Naive thymus-derived CD8-positive, alpha-beta T cell (primary cell): ENCODE measurements around the gene POP4. TPM values are rescaled to one million over a fixed set of nuclear protein-coding genes. Genes with fewer than 3 reads are reported as not detected.

Experiments used
- ATAC-seq, 2 donors: fragments of 150-1000 bp; cut with Tn5 transposase in 1 of 2; sonication (Bioruptor Pico), chemical (Tn5 transposase) in 1 of 2; 1 replicate in 1 of 2; 2 replicates in 1 of 2; pipeline ENCODE4 v1.10.0; 2021; ENCODE audit warnings: mild to moderate bottlenecking in 2 of 2, moderate library complexity in 2 of 2
- POLR2A ChIA-PET: fragments of 350-600 bp; sonication (Branson Sonifier 250); formaldehyde crosslinking; loops from one replicate; lab custom pipeline; 2021; ENCODE audit warnings: antibody characterized with exemption; lab: Charles Lee
- DNase-seq, 10 donors: peaks; one replicate each; pipeline versions ENCODE4 v3.0.0 to v3.0.0-alpha.2; 2020 to 2022
- H3K27ac Mint-ChIP-seq, 10 donors: one replicate each; pipeline ENCODE4 v1.8.0; 2020 to 2022; ENCODE audit warnings: mild to moderate bottlenecking in 10 of 10, mixed read lengths in 10 of 10, moderate library complexity in 4 of 10, inconsistent platforms in 1 of 10
- H3K27me3 Mint-ChIP-seq, 5 donors: one replicate each; pipeline ENCODE4 v1.8.0; 2021 to 2022; ENCODE audit warnings: mixed read lengths in 5 of 5
- H3K36me3 Mint-ChIP-seq, 3 donors: one replicate each; pipeline ENCODE4 v1.8.0; 2020 to 2022; ENCODE audit warnings: mixed read lengths in 3 of 3, mild to moderate bottlenecking in 2 of 3, inconsistent platforms in 1 of 3
- H3K4me1 Mint-ChIP-seq, 4 donors: one replicate each; pipeline ENCODE4 v1.8.0; 2021 to 2022; ENCODE audit warnings: mixed read lengths in 4 of 4
- H3K4me3 Mint-ChIP-seq, 10 donors: one replicate each; pipeline ENCODE4 v1.8.0; 2020 to 2022; ENCODE audit warnings: mild to moderate bottlenecking in 10 of 10, mixed read lengths in 10 of 10, moderate library complexity in 6 of 10, inconsistent platforms in 1 of 10
- H3K9me3 Mint-ChIP-seq, 9 donors: one replicate each; pipeline ENCODE4 v1.8.0; 2020 to 2022; ENCODE audit warnings: mixed read lengths in 9 of 9, mild to moderate bottlenecking in 3 of 9, inconsistent platforms in 1 of 9, moderate library complexity in 1 of 9
- polyA plus RNA-seq, 3 donors: library from polyadenylated mRNA; unstranded; fragments of 300-500 nt; fragmentation: Illumina TruSeq; gene quantifications; one replicate each; pipeline ENCODE4 v1.2.3, GENCODE V29; 2021
- total RNA-seq, 8 experiments: library from RNA in 2 of 8; stranded (reverse) in 2 of 8; gene quantifications; one replicate each; pipeline ENCODE4 v1.2.3 and lab custom pipeline; 2021 to 2026

Gene POP4
- total and polyA plus RNA-seq, 5 experiments from 2014 or later: 67.5 to 130 (median 125) TPM

- Mint-ChIP-seq H3K4me1 (peaks cover 0 to 3% (median under 1%) of the 10 kb centered on the region in 4 donors), H3K27me3 (peaks cover 13 to 91% (median 37%) of the 10 kb centered on the region in 5 donors), H3K9me3 (peaks cover 0 to 2% (median 0%) of the 10 kb centered on the region in 9 donors), H3K27ac (no peak overlapping the region), H3K36me3 (no peaks in the 10 kb centered on the region), H3K4me3 (no peak overlapping the region)
- no peak for ATAC-seq
- DNase-seq: no peak
- POLR2A ChIA-PET: no interaction called here
These were observed 38.6 kb upstream of the POP4 start for GRCh38 chr19:29567366-29567915.

- POLR2A ChIA-PET: no interaction called here
- H3K27me3 Mint-ChIP-seq: peaks cover 14 to 86% (median 36%) of the 10 kb centered on the region in 5 donors
- ATAC-seq (no peak), DNase-seq (no peak)
- H3K4me1 Mint-ChIP-seq: peaks cover 0 to 3% (median under 1%) of the 10 kb centered on the region in 4 donors
- H3K27ac Mint-ChIP-seq: no peak overlapping the region
- no peaks in the 10 kb centered on the region for H3K36me3 Mint-ChIP-seq
- H3K4me3 Mint-ChIP-seq: no peak overlapping the region
- H3K9me3 Mint-ChIP-seq: peaks cover 0 to 2% (median 0%) of the 10 kb centered on the region in 9 donors
These were observed 37.8 kb upstream of the POP4 start for GRCh38 chr19:29568036-29569025.

- Mint-ChIP-seq H3K9me3 (no peaks in the 10 kb centered on the region), H3K27ac (no peak overlapping the region), H3K27me3 (peaks cover 18 to 81% (median 43%) of the 10 kb centered on the region in 5 donors), H3K4me3 (no peak overlapping the region), H3K36me3 (no peaks in the 10 kb centered on the region), H3K4me1 (peaks cover 0 to 3% (median under 1%) of the 10 kb centered on the region in 4 donors)
- no peak for ATAC-seq
- POLR2A ChIA-PET: no interaction called here
- no peak for DNase-seq
These were observed 36.8 kb upstream of the POP4 start for GRCh38 chr19:29569038-29569911.

- POLR2A ChIA-PET: no interaction called here
These were observed 34.9 kb upstream of the POP4 start for GRCh38 chr19:29571181-29571580.

GRCh38 chr19:29573486-29573885 lies 32.6 kb upstream of the POP4 start:
- H3K4me1 Mint-ChIP-seq: peaks cover 0 to 8% (median 0%) of the 10 kb centered on the region in 4 donors
- no peak overlapping the region for H3K27ac Mint-ChIP-seq
- H3K4me3 Mint-ChIP-seq: no peak overlapping the region
- no peaks in the 10 kb centered on the region for H3K36me3 Mint-ChIP-seq
- ATAC-seq: no peak
- POLR2A ChIA-PET: no interaction called here
- peaks cover 14 to 77% (median 33%) of the 10 kb centered on the region in 5 donors for H3K27me3 Mint-ChIP-seq
- H3K9me3 Mint-ChIP-seq: no peaks in the 10 kb centered on the region
- no peak for DNase-seq

More at GRCh38 chr19:29571181-29571580, 34.9 kb upstream of the POP4 start:
- H3K36me3 Mint-ChIP-seq: no peaks in the 10 kb centered on the region
- no peaks in the 10 kb centered on the region for H3K9me3 Mint-ChIP-seq
- ATAC-seq (no peak), DNase-seq (no peak)
- peaks cover 0 to 8% (median 1%) of the 10 kb centered on the region in 4 donors for H3K4me1 Mint-ChIP-seq
- H3K27me3 Mint-ChIP-seq: peaks cover 10 to 81% (median 36%) of the 10 kb centered on the region in 5 donors
- H3K4me3 Mint-ChIP-seq: no peak overlapping the region
- no peak overlapping the region for H3K27ac Mint-ChIP-seq

- POLR2A ChIA-PET: no interaction called here
- Mint-ChIP-seq H3K36me3 (no peaks in the 10 kb centered on the region), H3K27ac (no peak overlapping the region), H3K9me3 (no peaks in the 10 kb centered on the region), H3K4me1 (peaks cover 0 to 8% (median 0%) of the 10 kb centered on the region in 4 donors), H3K4me3 (no peak overlapping the region), H3K27me3 (peaks cover 14 to 82% (median 38%) of the 10 kb centered on the region in 5 donors)
- ATAC-seq (no peak), DNase-seq (no peak)
These were observed 31.6 kb upstream of the POP4 start for GRCh38 chr19:29574510-29574909.

GRCh38 chr19:29576046-29576606 lies 30.0 kb upstream of the POP4 start:
- Mint-ChIP-seq H3K27ac (no peak overlapping the region), H3K4me3 (no peak overlapping the region), H3K36me3 (peaks cover 0 to 8% (median 0%) of the 10 kb centered on the region in 3 donors), H3K27me3 (peaks cover 14 to 82% (median 42%) of the 10 kb centered on the region in 5 donors), H3K4me1 (peaks cover 0 to 8% (median 0%) of the 10 kb centered on the region in 4 donors), H3K9me3 (peaks cover 0 to 6% (median 3%) of the 10 kb centered on the region in 9 donors)
- DNase-seq (no peak), ATAC-seq (no peak)
- POLR2A ChIA-PET: no interaction called here

- ATAC-seq (no peak), DNase-seq (no peak)
- peak overlapping the region in 1 of 10 donors; percentile 6 for H3K27ac Mint-ChIP-seq
- H3K4me1 Mint-ChIP-seq: peaks cover 0 to 8% (median 0%) of the 10 kb centered on the region in 4 donors
- peaks cover 0 to 11% (median 6%) of the 10 kb centered on the region in 9 donors for H3K9me3 Mint-ChIP-seq
- peaks cover 0 to 14% (median 0%) of the 10 kb centered on the region in 3 donors for H3K36me3 Mint-ChIP-seq
- peaks cover 14 to 77% (median 40%) of the 10 kb centered on the region in 5 donors for H3K27me3 Mint-ChIP-seq
- POLR2A ChIA-PET: interaction anchor here (0.6 kb wide), 1 partner anchor 22 kb away, joined by 4 read pairs; no protein-coding TSS in a partner anchor
- no peak overlapping the region for H3K4me3 Mint-ChIP-seq
These were observed 29.1 kb upstream of the POP4 start for GRCh38 chr19:29576761-29577648.

GRCh38 chr19:29577649-29577963 lies 28.5 kb upstream of the POP4 start:
- Mint-ChIP-seq H3K36me3 (peaks cover 0 to 14% (median 0%) of the 10 kb centered on the region in 3 donors), H3K9me3 (peaks cover 0 to 11% (median 6%) of the 10 kb centered on the region in 9 donors), H3K4me1 (peaks cover 0 to 8% (median 0%) of the 10 kb centered on the region in 4 donors), H3K4me3 (no peak overlapping the region), H3K27me3 (peaks cover 12 to 75% (median 39%) of the 10 kb centered on the region in 5 donors), H3K27ac (peak overlapping the region in 1 of 10 donors; percentile 75)
- DNase-seq (no peak), ATAC-seq (no peak)
- POLR2A ChIA-PET: no interaction called here

- H3K4me3 Mint-ChIP-seq: no peak overlapping the region
These were observed 27.7 kb upstream of the POP4 start for GRCh38 chr19:29578349-29578748.

GRCh38 chr19:29579308-29579910 lies 26.7 kb upstream of the POP4 start:
- peaks cover 8 to 74% (median 30%) of the 10 kb centered on the region in 5 donors for H3K27me3 Mint-ChIP-seq
- no peak for DNase-seq
- POLR2A ChIA-PET: no interaction called here

More at GRCh38 chr19:29578349-29578748, 27.7 kb upstream of the POP4 start:
- peaks cover 0 to 8% (median 0%) of the 10 kb centered on the region in 4 donors for H3K4me1 Mint-ChIP-seq
- peaks cover 0 to 14% (median 0%) of the 10 kb centered on the region in 3 donors for H3K36me3 Mint-ChIP-seq
- peaks cover 0 to 11% (median 6%) of the 10 kb centered on the region in 9 donors for H3K9me3 Mint-ChIP-seq
- H3K27me3 Mint-ChIP-seq: peaks cover 12 to 77% (median 37%) of the 10 kb centered on the region in 5 donors
- no peak for ATAC-seq
- H3K27ac Mint-ChIP-seq: no peak overlapping the region
- no peak for DNase-seq
- POLR2A ChIA-PET: no interaction called here

More at GRCh38 chr19:29579308-29579910, 26.7 kb upstream of the POP4 start:
- no peak overlapping the region for H3K4me3 Mint-ChIP-seq
- H3K27ac Mint-ChIP-seq: no peak overlapping the region
- H3K9me3 Mint-ChIP-seq: peaks cover 0 to 11% (median 6%) of the 10 kb centered on the region in 9 donors
- ATAC-seq: no peak
- H3K4me1 Mint-ChIP-seq: peaks cover 0 to 8% (median 0%) of the 10 kb centered on the region in 4 donors
- peaks cover 0 to 14% (median 0%) of the 10 kb centered on the region in 3 donors for H3K36me3 Mint-ChIP-seq
